Measurements from ENCODE around the gene ANKRD18B.
A peak's percentile ranks its signal among the peaks of the same experiment; 100 is the strongest.
"Not testable (repeated sequence)": the region's sequence is repeated elsewhere in the genome, so short reads cannot be mapped to it uniquely, and the experiment has no call there.

Gene ANKRD18B

DNA sequence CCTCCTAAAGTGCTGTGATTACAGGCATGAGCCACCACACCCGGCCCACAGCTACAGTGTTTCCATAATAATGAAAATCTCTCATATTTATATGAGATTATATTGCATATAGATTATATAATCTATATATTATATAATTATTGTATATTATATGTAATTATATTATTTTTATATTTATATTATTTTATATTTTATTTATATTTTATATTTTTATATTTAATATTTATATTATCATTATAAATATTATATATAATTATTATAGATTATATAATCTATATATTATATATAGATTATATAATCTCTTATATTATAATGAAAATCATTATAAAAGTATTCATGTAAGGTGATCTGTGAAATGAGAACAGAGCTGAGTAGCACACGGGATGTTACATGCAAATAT is 11.5 kb downstream of the ANKRD18B start:
- DNase-seq, result no peak

DNA sequence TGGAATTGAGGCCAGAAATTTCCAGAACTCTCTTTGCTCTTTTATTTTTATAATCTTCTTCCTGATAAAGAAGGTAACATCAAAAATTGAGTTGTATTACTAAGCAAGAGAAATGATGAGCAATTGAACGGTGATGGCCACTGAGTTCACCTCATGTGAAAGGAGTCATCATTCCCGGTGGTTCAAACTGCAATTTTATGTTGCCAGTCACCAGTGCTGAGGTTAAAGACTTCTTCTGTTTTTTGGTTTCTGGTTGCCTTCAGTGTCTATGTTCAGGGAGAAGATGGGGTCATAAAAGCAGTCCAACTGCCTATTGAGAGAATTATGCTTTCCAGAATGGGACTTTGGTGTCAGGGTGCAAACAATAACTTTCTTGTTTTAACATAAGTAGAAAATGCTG is 19.4 kb downstream of the ANKRD18B start:
- DNase-seq, result not testable (repeated sequence)

DNA sequence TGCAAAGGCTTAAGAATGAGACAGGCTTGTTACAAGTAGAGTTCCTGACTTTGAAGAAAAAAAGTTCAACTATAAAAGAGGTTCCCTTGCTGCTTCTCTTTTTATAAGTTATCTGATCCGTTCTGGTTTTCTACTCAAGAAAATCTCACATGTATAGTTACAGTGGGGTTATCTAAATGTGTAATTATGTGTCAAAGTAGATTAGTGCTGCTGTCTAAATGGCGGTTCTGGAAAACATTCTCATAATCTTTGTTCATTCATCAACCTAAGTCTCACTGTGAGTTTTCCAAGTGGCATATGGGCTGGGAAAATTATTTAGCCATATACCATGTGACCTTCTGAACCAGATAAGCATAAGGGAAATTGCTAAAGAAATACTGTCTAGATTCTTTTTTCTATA is 21.7 kb downstream of the ANKRD18B start:
- DNase-seq, result not testable (repeated sequence)

DNA sequence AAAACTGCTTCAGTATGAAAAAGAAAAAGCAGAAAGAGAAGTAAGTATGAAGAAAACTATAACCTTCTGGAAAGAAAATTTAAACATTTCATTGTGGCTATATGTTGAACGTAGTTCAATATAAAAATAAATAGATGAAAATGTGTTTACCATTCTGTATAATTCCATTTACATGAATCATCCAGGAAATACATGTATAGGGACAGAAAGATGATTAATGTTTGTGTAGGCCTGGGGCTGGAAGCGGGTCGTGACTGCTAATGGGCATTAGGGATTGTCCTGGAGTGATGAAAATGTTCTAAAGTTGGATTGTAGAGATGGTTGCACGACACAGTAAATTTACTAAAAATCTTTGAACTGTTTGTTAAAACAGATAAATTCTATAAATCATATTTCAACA is 24.8 kb downstream of the ANKRD18B start:
- DNase-seq, result not testable (repeated sequence)

DNA sequence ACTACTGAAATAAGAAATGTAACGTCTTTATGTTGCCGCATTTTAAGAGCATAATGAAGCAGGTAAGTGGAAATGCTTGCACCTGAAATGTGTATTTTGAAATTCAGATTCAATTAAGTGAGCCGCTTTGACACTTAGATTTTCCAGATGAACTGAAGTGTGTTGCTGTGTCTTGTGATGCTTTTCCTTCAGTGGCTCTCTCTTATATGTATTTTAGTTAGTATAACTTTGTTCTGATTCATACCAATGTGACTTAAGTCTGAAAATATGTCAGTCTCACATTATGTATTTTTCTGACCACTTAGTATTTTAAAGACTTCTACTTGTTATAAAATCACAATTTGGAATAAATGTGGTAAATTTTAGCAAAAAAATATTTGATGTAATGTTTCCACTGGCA is 25.4 kb downstream of the ANKRD18B start:
- DNase-seq, result not testable (repeated sequence)

DNA sequence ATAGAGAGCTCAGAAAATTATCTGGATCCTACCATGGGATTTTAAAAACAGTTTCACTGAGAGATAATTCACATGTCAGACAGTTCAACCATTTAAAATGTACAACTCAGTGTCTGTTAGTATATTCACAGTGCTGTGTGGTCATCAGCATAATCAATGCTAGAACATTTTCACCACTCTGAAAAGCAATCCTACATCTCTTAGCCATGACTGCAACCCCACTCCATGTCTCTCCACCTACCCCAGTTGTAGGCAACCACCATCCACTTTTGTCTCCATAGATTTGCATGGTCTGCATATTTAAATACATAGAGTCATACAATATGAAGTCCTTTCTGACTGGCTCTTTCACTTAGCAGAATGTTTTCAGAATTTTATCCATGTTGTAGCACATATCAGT is 27.1 kb downstream of the ANKRD18B start:
- not testable (repeated sequence) for DNase-seq

DNA sequence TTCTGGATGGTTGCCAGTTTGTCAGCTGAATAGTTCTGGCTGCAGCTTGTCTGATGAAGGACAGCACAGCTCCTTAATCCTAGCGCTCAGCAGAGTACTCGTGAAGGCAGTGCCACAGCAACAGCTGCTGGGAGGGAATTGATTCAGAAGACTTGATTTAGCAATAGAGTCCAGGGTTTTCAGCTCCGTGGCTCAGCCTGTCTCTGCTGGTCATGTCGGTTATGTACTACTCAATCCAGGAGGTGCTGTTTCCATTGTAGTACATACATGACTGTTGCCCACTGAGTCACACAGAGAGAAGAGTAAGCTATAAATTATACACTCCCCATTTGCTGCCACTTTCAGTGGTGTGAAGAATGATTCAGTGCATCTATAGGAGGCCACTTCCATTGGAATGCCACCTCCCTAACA is 28.3 kb downstream of the ANKRD18B start:
- DNase-seq, result not testable (repeated sequence)

DNA sequence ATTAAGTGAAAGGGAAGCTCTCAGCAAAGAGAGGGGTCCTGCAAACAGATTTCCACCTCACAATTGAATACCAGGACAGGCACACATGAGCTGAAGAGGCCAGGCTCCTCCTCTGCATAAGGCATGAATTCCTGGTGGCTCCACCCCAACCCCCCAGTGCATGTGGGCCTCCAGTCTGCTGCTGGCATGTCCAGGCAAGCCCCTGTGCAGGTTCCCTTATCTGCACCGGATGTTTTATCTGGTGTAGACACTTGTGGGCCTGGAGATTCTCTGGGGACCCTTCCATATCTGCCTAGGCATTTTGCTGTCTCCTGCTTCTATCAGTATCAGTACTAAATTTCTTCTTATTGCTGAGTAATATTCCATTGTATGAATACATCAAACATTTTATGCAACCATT is 36.2 kb downstream of the ANKRD18B start:
- DNase-seq, result not testable (repeated sequence)

DNA sequence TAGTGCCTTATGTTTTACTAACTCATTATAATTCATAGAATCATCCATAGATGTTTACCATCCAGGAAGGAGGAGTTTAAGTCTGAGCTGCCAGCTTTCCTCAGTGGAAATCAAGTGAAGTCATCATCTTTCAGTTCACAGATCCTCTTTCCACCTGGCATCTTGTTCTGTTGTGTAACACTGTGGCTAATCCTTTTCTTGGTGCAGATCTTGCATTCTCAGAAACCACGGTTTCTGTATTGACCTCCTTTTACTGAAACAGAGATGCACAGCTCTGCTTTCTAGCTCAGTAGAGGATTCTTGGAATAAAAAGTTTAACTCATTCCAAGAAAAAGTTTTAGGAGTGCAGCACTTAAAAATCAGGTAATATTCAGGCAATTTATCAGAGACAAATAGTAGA is 38.1 kb downstream of the ANKRD18B start:
- peak; percentile 34 for DNase-seq

DNA sequence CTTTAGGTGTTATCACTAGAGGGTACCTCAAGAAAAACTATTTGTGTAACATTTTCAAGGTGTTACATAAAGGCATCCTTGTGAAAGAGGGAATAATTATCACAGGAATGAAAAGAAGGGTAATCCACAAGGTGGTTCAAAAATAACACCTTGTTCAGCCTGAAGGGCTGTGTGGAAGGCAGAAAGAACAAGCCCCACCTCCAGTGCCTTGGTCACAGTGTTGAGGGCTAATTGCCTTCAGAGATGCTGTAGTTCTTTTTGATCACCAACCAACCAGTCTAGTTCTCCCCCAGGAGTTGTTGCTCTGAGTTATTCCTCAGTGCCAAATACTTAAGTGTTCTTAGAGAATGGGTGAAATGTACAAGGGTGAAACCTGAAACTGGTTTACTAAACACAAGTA is 43.7 kb downstream of the ANKRD18B start:
- DNase-seq, result not testable (repeated sequence)

DNA sequence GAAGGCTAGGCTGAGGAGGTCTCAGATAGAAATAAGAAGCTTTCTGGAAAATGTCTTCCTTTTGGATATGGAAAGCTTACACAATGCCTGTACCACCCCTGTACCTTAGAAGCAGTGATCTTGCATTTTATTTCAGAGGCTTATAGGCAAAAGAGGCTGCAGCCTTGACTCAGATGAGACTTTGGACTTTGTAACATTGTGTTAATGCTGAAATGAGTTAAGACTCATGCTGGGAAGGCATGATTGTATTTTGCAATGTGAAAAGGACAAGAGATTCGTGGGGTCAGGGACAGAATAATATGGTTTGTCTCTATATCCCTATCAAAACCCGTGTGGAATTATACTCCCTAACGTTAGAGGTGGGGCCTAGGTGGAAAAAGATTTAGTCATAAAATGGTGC is 53.7 kb downstream of the ANKRD18B start:
- not testable (repeated sequence) for DNase-seq

DNA sequence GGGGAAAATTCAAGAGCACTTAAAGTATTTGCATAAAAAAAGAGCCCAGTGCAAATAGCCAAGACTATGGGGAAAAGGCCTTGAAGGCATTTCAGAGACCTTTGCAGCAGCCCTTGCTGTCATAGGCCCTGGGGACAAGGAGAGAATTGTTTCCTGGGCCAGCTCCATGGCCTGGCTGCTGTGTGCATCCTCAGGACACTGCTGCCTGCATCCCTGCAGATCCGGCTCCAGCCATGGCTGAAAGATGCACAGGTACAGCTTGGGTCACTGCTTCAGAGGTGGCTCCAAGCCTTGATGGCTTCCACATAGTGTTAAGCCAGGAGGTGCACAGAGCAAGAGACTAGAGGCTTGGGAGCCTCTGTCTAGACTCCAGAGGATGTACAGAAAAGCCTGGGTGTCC is 55.9 kb downstream of the ANKRD18B start:
- DNase-seq, result not testable (repeated sequence)

DNA sequence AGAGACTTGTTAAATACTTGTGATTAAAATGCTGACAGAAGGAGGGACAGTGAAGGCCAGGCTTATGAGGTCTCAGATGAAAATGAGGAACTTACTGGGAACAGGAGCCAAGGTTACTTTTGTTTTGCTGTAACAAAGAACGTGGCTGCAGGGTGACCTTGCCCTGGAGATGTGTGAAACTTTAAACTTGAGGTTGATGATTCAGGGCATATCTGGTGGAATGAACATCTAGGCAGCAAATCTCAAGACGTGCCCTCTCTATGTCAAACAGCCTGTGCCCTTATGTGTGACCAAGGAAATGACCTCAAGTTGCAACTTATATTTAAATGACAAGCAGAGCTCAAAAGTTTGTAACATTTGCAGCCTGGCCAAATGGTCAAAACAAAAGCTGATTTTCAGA is 58.6 kb downstream of the ANKRD18B start:
- DNase-seq, result not testable (repeated sequence)

DNA sequence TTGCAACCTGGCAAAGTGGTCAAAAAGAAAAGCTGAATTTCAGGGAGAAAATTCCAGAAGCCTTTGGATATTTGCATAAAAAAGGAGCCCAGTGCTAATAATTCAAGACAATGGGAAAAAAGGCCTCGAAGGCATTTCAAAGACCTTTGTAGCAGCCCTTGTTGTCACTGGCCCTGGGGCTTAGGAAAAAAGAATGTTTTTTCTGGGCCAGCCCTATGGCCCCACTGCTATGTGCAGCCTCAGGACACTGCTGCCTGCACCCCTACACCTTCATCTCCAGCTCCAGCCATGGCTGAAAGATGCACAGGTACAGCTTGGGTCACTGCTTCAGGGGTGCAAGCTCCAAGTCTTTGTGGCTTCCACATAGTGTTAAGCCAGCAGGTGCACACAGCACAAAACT is 62.1 kb downstream of the ANKRD18B start:
- not testable (repeated sequence) for DNase-seq

DNA sequence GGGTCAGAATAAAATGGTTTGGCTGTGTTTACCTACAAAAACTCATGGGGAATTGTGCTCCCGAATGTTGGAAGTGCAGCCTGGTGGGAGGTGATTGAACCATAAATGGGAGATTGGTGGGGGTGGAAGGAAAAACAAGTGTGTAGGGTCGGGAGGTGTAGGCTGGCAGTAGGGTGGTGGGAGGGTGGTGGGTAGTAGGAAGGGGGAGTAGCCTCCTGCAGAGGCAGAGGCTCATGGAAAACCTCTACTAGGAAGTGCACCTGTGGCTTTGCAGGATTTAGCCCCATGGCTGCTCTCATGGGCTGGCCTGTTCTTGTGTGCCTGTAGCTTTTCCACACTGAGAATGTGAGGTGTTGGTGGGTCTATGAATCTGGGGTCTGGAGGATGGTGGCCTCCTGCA is 63.7 kb downstream of the ANKRD18B start:
- DNase-seq, result not testable (repeated sequence)

DNA sequence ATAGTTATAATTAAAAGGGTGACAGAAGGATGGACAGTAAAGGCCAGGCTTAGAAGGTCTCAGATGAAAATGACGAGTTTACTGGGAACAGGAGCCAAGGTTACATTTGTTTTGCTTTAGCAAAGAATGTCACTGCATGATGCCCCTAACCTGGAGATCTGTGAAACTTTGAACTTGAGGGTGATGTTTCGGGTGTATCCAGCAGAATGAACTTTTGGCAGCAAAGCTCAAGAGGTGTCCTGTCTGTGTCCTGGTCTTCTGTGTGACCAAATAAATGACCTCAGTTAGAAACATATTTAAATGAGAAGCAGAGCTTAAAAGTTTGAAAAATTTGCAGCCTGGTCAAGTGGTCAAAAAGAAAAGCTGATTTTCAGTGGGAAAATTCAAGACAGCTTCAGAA is 64.8 kb downstream of the ANKRD18B start:
- DNase-seq, result not testable (repeated sequence)

DNA sequence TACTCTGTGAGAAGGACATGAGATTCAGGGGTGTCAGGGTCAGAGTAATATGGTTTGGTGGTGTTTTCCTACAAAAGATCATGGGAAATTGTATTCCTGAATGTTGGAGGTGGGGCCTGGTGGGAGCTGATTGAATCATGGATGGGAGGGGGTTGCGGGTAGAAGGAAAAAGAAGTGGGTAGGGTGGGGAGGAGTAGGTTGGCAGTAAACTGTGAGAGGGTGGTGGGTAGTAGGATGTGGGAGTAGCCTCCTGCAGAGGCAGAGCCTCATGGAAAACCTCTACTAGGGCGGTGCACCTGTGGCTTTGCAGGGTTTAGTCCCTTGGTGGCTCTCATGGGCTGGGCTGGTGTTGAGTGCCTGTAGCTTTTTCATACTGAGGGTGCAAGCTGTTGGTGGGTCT is 66.8 kb downstream of the ANKRD18B start:
- not testable (repeated sequence) for DNase-seq

DNA sequence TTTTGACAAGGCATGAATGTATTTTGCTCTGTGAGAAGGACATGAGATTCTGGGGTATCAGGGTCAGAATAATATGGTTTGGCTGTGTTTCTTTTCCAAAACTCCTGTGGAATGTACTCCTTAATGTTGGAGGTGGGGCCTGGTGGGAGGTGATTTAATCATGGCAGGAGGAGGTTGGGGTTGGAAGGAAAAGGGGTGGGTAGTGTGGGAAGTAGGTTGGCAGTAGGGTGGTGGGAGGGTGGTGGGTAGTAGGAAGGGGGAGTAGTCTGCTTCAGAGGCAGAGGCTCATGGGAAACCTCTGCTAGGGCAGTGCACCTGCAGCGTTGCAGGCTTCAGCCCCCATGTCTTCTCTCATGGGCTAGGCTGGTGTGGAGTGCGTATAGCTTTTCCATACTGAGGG is 72.9 kb downstream of the ANKRD18B start:
- DNase-seq, result not testable (repeated sequence)

DNA sequence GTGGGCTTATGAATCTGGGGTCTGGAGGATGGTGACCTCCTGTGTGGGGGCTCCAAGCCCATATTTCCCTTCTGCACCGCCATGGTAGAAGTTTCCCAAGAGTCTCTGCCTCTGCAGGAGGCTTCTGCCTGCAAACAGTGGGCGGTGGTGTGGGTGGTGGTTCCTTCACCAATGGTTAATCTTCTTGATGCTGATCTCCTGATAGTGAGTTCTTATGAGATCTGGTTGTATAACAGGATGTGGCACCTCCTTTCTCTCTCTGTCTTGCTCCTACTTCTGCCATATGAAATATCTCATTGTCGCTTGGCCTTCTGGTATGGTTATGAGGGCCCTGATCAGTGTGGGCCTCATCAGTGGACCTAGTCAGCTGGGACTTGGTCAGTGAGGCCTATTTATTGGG is 73.3 kb downstream of the ANKRD18B start:
- DNase-seq, result not testable (repeated sequence)

DNA sequence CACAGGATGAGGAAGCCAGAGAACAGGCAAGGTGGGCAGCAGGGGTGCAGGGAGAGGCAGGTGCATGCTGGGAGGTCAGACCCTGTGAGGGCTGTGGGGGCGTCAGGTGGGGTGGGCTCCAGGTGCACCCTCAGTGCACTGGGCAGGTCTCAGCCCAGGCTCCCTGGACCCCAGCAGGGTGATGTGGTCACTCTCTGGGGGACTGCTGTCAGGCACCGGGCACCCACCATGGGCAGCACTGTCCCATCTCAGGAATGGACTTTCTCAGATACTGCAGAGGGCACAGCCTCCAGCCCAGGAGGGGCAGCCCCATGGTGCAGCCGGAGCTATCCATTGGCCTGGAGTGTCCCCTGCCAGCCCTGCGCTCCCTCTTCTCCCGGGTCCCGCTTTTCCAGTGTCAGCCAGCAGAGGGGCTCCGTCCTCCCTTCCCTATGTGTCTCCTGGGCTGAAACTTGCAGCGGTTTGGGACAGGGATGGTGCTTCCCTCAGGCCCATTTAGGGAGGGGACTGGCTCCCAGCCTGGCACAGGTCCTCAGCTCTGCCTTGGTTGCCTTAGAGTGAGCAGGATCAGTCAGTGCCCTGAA is 74.8 kb downstream of the ANKRD18B start:
- not testable (repeated sequence) for DNase-seq

DNA sequence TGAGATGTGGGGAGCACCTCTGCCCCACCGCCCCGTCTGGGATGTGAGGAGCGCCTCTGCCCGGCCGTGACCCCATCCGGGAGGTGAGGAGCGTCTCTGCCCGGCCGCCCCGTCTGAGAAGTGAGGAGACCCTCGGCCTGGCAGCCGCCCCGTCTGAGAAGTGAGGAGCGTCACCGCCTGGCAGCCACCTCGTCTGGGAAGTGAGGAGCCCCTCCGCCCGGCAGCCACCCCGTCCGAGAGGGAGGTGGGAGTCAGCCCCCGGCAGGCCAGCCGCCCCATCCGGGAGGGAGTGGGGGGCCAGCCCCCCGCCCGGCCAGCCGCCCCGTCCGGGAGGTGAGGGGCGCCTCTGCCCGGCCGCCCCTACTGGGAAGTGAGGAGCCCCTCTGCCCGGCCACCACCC is 76.9 kb downstream of the ANKRD18B start:
- not testable (repeated sequence) for DNase-seq

DNA sequence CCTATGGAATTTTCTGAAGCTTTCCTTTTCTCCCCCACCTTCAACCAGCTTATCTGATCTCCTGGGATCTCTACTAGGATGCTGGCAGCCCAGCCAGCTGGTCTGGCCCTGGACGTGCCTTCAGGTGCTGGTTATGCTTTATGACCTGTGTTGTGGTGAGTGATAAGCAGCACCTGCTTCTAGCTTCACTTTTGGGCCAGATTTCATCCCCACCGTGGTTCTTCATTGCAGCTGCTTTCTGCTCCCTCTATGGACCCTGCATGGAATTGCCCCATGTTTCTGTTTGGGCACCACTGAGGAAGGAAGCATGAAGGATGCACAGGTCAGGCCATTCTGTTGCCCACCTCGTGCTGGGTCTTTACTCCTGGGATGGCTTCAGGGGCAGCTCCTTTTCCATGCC is 80.2 kb downstream of the ANKRD18B start:
- not testable (repeated sequence) for DNase-seq

DNA sequence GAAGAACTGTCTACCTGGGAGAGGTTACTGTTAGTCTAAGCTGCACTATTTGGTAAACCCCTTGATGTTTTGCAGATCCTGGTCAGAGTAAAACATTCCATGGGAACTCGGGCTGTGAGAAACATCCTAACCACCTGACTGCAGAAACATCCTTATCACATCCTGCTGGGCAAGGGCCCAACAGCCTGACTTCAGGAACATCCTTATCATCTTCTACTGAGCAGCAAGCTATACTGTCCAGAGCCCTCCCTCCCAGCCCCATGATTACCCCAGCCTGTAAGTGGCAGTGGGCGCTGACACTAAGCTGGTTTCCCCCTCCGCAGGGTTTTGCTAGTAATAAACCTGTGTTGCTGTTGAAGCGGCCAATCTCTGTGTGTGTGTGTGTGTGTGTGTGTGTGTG is 80.9 kb downstream of the ANKRD18B start:
- peak; percentile 47 for DNase-seq

DNA sequence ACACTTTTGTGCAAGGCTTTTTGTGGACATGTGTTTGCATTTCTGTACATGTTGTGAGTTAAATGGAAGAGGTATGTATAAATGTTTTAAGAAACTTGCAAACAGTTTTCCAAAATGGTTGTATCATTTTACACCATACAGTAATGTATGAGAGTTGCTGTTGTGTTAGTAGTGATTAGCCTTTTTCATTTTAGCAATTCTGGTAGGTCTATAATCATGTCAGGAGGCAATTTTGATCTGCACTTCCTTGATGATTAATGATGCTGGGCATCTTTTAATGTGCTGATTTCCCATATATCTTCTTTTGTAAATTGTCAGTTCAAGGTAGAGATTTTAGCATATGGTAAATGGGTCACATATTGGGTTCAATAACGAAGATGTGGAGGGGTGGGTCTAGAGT is 87.3 kb downstream of the ANKRD18B start:
- DNase-seq, result no peak

DNA sequence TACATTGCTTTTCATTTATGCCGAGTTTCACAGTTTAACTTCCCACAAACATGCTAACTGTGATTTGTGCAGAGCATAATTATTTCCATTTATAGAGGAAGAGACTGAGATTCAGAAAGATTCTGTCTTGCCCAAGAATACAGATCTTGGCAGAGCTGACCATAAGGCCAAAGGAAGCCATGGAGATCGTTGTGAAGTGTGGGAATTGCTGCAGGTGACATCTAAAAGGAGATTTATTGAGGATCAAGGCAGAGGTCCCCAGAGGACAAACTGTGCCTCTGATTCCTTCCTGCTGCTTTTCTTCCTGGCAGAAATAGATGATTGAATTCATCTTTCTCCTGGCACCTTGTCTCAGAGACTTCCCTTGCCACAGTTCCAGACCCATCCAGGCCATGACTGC is 88.4 kb downstream of the ANKRD18B start:
- DNase-seq, result not testable (repeated sequence)
